ENCODE results near the gene SPINT1.

The SPINT1 gene

DNA sequence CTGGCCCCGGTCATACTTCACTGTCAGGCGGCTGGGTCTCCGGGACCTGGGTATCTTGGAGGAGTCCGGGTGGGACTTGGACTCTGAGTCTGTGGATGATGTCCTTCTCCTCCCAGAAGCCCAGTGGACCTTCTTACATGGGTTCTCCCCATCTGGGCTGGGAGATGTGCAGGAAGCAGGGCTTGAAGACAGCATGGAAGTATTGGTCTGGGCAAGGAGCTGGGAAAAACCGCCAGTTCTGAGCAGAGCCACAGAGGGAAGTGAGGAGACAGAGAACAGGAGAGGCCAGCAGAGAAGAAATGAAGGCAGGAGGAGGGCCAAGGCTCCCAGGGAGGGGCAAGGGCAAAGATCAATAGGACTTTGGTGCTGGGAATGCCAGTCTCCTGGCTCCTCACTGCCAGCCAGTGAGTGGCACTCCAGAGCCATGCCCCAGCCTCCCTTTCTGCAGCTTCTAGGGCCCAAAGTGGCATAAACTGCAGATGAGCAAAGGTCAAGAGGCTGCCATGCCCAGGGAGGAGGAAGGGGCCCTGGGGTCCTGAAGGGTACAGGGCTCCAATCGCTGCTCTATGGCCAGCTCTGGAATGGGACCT is 15.3 kb upstream of the SPINT1 start, which contains the start of gene PPP1R14D:
PPP1R14D (minus strand) TSS at position 262 of the 590 bp plus-strand sequence; CDS start at position 195, 67 bp downstream.
- no peak for DNase-seq (ENCODE audit: low spot score)

GRCh38 chr15:40829115-40829514 is 14.7 kb upstream of the SPINT1 start:
- no peak for DNase-seq (ENCODE audit: low spot score)

GRCh38 chr15:40830884-40831283 is 13.0 kb upstream of the SPINT1 start:
- no peak for DNase-seq (ENCODE audit: low spot score)

- no peak for DNase-seq (ENCODE audit: low spot score)
These were observed 12.0 kb upstream of the SPINT1 start for GRCh38 chr15:40831861-40832260.

GRCh38 chr15:40832903-40833302 is 10.9 kb upstream of the SPINT1 start:
- DNase-seq (ENCODE audit: low spot score) = no peak

DNA sequence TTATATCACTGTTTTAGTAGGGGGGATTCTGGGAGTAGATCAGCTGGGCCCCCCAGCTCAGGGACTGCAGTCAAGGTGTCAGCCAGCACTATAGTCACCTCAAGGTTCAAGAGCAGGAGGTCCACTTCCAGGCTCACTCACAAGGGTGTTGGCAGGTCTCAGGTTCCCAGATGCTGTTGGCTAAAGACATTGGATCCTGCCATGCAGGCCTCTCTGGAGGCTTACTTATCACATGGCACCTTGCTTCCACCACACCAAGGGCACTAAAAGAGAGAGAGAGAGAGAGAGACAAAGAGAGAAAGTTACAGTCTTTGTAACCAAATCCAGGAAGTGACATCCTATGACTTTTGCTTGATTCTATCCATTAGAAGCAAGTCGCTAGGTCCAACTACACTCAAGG is 7.8 kb upstream of the SPINT1 start:
- DNase-seq (ENCODE audit: low spot score) = no peak

- DNase-seq (ENCODE audit: low spot score) = no peak
These were observed 5.1 kb upstream of the SPINT1 start for GRCh38 chr15:40838756-40839155.

DNA sequence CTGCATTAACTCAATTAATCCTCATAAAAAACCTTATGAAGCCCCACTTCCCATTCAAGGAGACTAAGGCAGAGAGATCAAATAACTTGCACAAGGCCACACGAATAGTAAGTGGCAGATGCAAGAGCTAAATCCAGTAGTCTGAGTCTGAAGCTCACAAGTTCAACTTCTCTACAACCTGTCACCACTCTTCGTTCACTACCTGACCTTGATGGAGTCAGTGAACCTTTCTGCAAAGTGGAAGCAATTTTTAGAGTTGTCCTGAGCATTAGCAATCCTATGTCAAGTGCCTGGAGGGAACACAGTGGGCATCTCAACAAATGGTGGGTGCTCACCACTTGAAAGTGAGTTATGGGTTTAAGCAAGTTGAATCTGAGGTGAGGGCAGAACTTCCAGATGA is 2.1 kb upstream of the SPINT1 start:
- no peak for DNase-seq (ENCODE audit: low spot score)

DNA sequence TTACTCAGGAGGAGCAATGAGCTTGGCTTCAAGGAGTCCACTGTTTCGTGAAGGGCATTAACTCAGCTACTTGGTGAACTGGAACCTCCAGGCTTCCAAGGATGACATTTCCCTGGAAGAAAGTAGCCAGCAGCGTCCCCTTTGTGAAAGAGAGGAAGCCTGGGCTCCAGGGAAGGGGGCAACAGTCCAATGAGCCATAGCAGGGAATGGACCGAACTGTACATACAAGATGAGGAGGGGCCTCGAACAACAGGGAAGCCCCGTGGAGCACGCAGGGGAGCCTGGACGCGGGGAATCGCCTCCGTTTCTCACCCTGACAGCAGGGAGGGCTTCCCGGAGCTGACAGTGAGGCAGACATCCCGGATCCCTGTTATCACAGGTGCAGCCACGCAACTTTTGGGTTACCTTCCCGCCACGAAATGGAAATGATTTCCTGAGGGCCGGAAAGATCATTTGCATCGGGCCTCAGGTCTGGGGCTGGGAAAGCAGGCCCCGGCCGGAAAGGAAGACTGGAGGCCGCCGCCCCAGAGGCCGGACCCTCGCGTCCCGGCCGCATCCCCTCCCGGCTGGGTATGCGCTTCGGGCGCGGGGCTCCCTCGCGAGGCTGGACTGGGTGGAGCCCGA is 475 bp upstream of the SPINT1 start:
- no peak for DNase-seq (ENCODE audit: low spot score)

GRCh38 chr15:40844696-40845030 is 815 bp downstream of the SPINT1 start:
- no peak for DNase-seq (ENCODE audit: low spot score)

DNA sequence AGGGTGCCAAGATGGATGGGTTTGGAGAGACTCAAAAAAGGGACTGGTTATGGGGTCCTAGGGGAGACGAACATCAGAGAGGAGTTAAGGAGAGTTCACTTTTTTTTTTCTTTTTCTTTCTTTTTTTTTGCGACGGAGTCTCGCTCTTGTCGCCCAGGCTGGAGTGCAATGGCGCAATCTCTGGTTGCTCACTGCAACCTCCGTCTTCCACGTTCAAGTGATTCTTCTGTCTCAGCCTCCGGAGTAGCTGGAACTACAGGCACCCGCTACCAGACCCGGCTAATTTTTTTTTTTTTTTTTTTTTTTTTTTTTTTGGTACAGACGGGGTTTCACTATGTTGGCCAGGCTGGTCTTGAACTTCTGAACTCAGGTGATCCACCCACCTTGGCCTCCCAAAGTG is 1.2 kb downstream of the SPINT1 start:
- no peak for DNase-seq (ENCODE audit: low spot score)

- DNase-seq (ENCODE audit: low spot score) = no peak
These were observed 1.9 kb downstream of the SPINT1 start for GRCh38 chr15:40845511-40846284.

- no peak for DNase-seq (ENCODE audit: low spot score)
These were observed 3.0 kb downstream of the SPINT1 start for GRCh38 chr15:40846841-40847222.

- DNase-seq (ENCODE audit: low spot score) = peak; percentile 68
These were observed 3.5 kb downstream of the SPINT1 start for GRCh38 chr15:40847223-40847961.

GRCh38 chr15:40850576-40851112 is 6.8 kb downstream of the SPINT1 start:
- DNase-seq (ENCODE audit: low spot score) = no peak

- no peak for DNase-seq (ENCODE audit: low spot score)
These were observed 8.7 kb downstream of the SPINT1 start for GRCh38 chr15:40852529-40852928.

DNA sequence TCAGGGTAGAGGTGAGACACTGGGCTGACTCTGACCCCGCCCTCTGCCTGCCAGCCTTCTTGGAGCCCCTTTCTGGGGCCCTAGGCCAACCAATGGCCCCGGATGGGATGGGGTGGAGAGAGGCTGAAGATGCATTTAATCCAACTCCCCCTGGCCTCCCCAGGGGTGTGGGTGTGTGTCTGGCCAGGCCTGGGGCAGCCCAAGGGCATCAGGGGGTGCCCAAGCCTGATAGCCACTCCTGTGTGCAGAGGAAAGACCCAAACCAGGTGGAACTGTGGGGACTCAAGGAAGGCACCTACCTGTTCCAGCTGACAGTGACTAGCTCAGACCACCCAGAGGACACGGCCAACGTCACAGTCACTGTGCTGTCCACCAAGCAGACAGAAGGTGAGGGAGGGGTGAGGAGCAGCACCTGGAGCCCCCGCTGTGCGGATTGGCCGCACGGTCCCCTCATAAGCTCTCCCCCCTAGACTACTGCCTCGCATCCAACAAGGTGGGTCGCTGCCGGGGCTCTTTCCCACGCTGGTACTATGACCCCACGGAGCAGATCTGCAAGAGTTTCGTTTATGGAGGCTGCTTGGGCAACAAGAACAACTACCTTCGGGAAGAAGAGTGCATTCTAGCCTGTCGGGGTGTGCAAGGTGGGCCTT is 9.5 kb downstream of the SPINT1 start:
- no peak for DNase-seq (ENCODE audit: low spot score)

DNA sequence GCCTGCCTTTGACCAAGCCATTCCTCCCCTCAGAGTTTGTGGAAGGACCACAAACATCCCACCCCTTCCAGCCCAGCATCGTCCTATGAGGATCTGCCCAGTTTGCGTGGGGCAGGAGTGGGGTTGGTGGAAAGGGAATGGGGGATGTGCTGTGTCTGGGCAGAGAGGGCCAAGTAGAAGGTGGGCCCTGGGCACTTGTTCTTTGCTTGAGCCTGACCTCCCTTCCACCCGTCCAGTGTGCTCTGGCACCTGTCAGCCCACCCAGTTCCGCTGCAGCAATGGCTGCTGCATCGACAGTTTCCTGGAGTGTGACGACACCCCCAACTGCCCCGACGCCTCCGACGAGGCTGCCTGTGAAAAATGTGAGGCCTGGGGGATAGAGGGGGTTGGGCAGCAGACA is 10.3 kb downstream of the SPINT1 start:
- no peak for DNase-seq (ENCODE audit: low spot score)

DNA sequence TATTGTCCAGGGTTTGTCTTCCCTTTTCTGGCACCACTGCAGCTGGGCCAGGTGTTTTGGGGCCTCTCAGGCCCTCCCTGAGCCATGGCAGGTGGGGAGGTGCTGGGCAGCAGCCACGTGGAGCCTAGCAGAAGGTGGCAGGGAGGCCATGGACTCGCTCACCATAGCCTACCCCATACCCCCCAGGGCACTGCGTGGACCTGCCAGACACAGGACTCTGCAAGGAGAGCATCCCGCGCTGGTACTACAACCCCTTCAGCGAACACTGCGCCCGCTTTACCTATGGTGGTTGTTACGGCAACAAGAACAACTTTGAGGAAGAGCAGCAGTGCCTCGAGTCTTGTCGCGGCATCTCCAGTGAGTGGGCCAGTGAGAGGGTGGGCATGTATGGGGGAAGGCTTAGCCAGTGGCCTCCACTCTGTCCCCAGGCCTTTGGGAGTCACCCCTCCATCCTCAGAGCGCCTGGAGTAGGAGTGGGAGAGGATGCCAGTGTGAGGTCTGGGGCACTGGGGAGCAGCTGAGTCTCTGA is 11.9 kb downstream of the SPINT1 start:
- DNase-seq (ENCODE audit: low spot score) = no peak

DNA sequence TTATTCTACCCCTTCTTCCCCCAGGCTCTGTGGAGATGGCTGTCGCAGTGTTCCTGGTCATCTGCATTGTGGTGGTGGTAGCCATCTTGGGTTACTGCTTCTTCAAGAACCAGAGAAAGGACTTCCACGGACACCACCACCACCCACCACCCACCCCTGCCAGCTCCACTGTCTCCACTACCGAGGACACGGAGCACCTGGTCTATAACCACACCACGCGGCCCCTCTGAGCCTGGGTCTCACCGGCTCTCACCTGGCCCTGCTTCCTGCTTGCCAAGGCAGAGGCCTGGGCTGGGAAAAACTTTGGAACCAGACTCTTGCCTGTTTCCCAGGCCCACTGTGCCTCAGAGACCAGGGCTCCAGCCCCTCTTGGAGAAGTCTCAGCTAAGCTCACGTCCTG is 12.9 kb downstream of the SPINT1 start:
- no peak for DNase-seq (ENCODE audit: low spot score)

DNA sequence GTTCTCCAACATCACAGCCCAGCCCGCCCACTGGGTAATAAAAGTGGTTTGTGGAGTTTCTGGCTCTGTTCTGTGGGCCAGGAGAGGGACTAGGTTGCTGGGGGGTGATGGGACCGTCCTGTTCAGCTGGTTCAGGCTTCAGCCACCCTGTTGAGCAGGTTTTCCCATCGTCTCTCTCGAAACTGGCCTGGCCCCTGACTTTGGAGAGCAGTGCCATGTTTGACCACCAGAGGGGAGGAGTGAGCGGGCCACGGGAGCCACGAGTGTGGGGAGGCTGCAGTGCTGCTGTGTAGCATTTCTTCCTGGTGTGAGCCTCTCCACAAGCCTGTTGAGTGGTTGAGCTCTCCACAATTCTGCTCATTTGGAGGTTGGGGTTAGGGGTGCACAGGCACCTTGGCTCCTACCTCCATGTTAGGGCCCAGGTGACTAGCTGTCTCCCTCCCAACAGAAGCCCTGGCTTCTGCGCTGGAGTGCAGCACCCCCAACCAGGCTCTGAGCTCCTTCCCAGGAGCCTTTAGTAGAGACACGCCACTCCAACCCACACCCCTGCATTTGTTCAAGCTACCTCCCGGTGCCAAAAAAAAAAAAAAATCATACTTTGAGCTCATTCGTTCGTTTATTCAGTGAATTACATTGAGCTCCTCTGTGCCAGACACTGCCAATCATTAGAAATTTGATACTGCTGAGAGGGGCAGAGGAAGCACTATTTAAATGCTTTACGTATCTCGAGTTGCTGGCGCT is 13.9 kb downstream of the SPINT1 start:
- peak; percentile 79 for DNase-seq (ENCODE audit: low spot score)

Measured in SK-N-DZ (cell line).